Chondrocyte (in vitro differentiated cells): Measurements from ENCODE around the gene NWD2. TPM values are rescaled to one million over a fixed set of nuclear protein-coding genes. Genes with fewer than 3 reads are reported as not detected.

ENCODE experiments used
- DNase-seq: peaks from one replicate; pipeline ENCODE4 v3.0.0; 2021; ENCODE audit warnings: mixed read lengths, low spot score
- H3K27ac Mint-ChIP-seq: one replicate; pipeline ENCODE4 v1.8.0; 2021; ENCODE audit warnings: mild to moderate bottlenecking, moderate library complexity, mixed read lengths; ENCODE audit not compliant: unreplicated experiment
- H3K27me3 Mint-ChIP-seq: 2 replicates; pipeline ENCODE4 v1.8.0; 2021; ENCODE audit warnings: low read depth, mixed read lengths
- H3K36me3 Mint-ChIP-seq: 2 replicates; pipeline ENCODE4 v1.8.0; 2021; ENCODE audit warnings: low read depth, mixed read lengths
- H3K4me1 Mint-ChIP-seq: 2 replicates; pipeline ENCODE4 v1.8.0; 2021; ENCODE audit warnings: low read depth, mild to moderate bottlenecking, mixed read lengths
- H3K4me3 Mint-ChIP-seq: one replicate; pipeline ENCODE4 v1.8.0; 2021; ENCODE audit warnings: mild to moderate bottlenecking, moderate library complexity, mixed read lengths; ENCODE audit not compliant: unreplicated experiment
- H3K9me3 Mint-ChIP-seq: 2 replicates; pipeline ENCODE4 v1.8.0; 2021; ENCODE audit warnings: low read depth, mixed read lengths
- total RNA-seq: library from RNA; stranded (reverse); gene quantifications from 3 replicates; pipeline ENCODE4 v1.2.1, GENCODE V29; 2021
- TF ChIP-seq, protein P1 (sequence below): fragments of 200-600 bp; sonication (generic); IDR thresholded peaks from 2 replicates; pipeline ENCODE4 v1.5.0; 2021; ENCODE audit warnings: antibody characterized with exemption, mild to moderate bottlenecking, moderate library complexity

The NWD2 gene
- total RNA-seq, 1 donor from 2014 or later: not detected

DNA sequence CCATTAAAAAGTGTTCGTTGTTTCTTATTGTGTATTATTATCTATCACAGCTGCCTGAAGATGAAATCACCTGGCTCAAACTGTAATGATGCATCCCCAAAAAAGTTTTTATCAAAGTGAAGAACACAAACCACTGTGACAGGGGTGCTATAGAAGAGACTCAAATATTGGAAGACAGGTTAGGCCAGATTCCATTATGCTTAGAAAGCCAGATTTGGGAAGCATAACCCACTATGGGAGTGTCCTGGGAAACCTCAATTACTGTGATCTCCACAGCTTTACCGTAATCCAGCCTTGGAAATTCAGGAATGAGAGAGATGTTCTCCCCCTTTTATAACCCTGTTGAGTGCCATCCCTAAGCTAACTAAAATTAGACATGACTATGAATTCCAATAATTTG is 114.2 kb downstream of the NWD2 start:
- H3K27ac Mint-ChIP-seq: no peak overlapping the region

DNA sequence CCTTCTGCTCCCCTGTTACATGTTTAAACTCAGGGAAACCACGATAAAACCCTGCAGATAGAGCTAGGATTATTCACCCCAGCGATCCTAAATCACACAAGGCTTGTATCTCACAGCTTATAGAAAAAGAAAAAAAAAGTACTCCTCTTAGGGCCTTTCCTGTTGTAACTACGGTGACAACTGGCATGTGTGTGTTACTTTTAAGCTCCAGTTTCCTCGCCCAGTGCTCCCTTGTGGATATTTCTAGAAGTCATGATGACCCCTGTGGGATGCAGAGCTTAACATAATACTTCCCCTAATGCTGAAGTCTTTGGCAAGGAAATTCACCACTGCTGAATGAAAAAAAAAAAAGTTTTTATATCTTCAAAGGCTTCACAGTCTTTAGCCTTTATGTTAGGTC is 114.7 kb downstream of the NWD2 start:
- Mint-ChIP-seq H3K27me3 (peaks cover 2% of the 10 kb centered on the region), H3K36me3 (no peaks in the 10 kb centered on the region), H3K27ac (no peak overlapping the region), H3K4me3 (no peak overlapping the region), H3K4me1 (no peaks in the 10 kb centered on the region), H3K9me3 (peaks cover 4% of the 10 kb centered on the region)
- TF ChIP-seq, protein P1, sequence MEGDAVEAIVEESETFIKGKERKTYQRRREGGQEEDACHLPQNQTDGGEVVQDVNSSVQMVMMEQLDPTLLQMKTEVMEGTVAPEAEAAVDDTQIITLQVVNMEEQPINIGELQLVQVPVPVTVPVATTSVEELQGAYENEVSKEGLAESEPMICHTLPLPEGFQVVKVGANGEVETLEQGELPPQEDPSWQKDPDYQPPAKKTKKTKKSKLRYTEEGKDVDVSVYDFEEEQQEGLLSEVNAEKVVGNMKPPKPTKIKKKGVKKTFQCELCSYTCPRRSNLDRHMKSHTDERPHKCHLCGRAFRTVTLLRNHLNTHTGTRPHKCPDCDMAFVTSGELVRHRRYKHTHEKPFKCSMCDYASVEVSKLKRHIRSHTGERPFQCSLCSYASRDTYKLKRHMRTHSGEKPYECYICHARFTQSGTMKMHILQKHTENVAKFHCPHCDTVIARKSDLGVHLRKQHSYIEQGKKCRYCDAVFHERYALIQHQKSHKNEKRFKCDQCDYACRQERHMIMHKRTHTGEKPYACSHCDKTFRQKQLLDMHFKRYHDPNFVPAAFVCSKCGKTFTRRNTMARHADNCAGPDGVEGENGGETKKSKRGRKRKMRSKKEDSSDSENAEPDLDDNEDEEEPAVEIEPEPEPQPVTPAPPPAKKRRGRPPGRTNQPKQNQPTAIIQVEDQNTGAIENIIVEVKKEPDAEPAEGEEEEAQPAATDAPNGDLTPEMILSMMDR: no peak
- no peak for DNase-seq

More for the DNA sequence above, 114.2 kb downstream of the NWD2 start:
- no peak for DNase-seq
- Mint-ChIP-seq H3K36me3 (no peaks in the 10 kb centered on the region), H3K27me3 (peaks cover 2% of the 10 kb centered on the region), H3K4me3 (no peak overlapping the region), H3K9me3 (peaks cover 6% of the 10 kb centered on the region), H3K4me1 (no peaks in the 10 kb centered on the region)
- TF ChIP-seq, protein P1: no peak

GRCh38 chr4:37365888-37366287 is 121.3 kb downstream of the NWD2 start:
- no peak overlapping the region for H3K4me3 Mint-ChIP-seq
- TF ChIP-seq, protein P1: no peak
- no peak for DNase-seq
- no peaks in the 10 kb centered on the region for H3K4me1 Mint-ChIP-seq
- H3K27me3 Mint-ChIP-seq: peaks cover 4% of the 10 kb centered on the region
- H3K27ac Mint-ChIP-seq: no peak overlapping the region
- peaks cover 4% of the 10 kb centered on the region for H3K9me3 Mint-ChIP-seq
- no peaks in the 10 kb centered on the region for H3K36me3 Mint-ChIP-seq

DNA sequence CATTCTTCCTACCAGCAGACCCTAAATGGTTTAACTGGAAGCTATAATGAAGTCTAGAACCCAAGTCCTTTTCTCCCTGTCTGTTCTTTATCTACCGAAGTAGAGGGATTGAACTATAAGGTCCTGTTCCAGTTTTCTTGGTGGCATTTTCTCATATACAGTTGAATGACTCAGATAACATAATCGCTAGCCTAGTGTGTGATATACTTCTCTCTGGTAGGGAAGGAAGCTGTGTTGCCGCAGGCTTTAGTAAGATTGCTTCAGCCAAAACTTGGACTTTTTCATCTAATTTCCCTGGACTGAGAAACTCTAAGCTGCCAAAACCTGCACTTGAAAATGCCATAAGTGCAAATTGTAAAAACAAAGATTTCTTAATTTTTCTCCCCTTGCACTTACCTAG is 123.4 kb downstream of the NWD2 start:
- peaks cover 1% of the 10 kb centered on the region for H3K9me3 Mint-ChIP-seq
- H3K27ac Mint-ChIP-seq: no peak overlapping the region
- no peak for DNase-seq
- H3K27me3 Mint-ChIP-seq: peaks cover 3% of the 10 kb centered on the region
- H3K4me3 Mint-ChIP-seq: no peak overlapping the region
- H3K4me1 Mint-ChIP-seq: no peaks in the 10 kb centered on the region
- no peaks in the 10 kb centered on the region for H3K36me3 Mint-ChIP-seq
- TF ChIP-seq, protein P1: no peak

- Mint-ChIP-seq H3K4me1 (no peaks in the 10 kb centered on the region), H3K36me3 (no peaks in the 10 kb centered on the region), H3K9me3 (no peaks in the 10 kb centered on the region), H3K27ac (no peak overlapping the region), H3K4me3 (no peak overlapping the region), H3K27me3 (peaks cover 9% of the 10 kb centered on the region)
- TF ChIP-seq, protein P1: no peak
- DNase-seq: no peak
Observed at GRCh38 chr4:37370052-37370451, 125.5 kb downstream of the NWD2 start.
